Adrenal gland (tissue), 5 donors: ENCODE measurements around the gene GCN1.

Experiments
- POLR2A ChIP-seq, 2 donors: fragments of 450-650 bp; IDR thresholded peaks; one replicate each; pipeline ENCODE4 v1.6.1; 2017; ENCODE audit warnings: antibody characterized with exemption in 2 of 2, mild to moderate bottlenecking in 2 of 2, moderate library complexity in 1 of 2
- TF ChIP-seq, protein P1 (sequence below), 6 experiments: fragments of 450-650 bp in 4 of 6; fragments of 200-600 bp in 2 of 6; sonication (generic) in 1 of 6; IDR thresholded peaks; 1 replicate in 5 of 6; 2 replicates in 1 of 6; pipeline versions ENCODE4 v1.5.1 to v1.8.0; 2016 to 2021; ENCODE audit warnings: antibody characterized with exemption in 6 of 6, mild to moderate bottlenecking in 2 of 6, moderate library complexity in 1 of 6
- donor health status: DM: no; HTN: no; CAD: no.

DNA sequence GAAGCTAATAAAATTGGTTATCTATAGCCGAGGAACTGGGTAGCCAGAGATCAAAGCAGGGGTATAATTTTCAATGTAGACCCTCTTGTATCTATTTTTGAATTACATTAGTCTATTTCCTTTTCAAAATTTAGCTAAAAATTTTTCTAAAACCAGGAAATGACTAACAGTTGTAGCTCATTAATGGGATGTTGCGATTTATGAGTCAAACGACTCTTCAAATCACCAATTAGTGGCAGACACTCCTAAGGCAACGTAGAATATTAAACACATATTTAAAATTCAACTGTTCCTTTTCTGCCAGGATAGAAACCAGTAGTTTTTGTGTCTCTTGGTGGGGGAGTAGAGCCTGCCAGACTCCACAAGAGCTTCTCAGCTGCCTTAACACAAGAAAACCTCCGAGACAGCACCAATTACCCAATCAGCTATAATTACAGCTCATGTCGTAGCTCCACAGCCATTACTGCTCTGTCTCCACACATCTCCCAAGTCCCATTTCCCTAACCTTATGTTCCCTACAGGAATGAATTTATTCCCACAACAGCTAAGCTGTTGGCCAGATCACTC lies 26.9 kb downstream of the GCN1 start:
- TF ChIP-seq, protein P1, sequence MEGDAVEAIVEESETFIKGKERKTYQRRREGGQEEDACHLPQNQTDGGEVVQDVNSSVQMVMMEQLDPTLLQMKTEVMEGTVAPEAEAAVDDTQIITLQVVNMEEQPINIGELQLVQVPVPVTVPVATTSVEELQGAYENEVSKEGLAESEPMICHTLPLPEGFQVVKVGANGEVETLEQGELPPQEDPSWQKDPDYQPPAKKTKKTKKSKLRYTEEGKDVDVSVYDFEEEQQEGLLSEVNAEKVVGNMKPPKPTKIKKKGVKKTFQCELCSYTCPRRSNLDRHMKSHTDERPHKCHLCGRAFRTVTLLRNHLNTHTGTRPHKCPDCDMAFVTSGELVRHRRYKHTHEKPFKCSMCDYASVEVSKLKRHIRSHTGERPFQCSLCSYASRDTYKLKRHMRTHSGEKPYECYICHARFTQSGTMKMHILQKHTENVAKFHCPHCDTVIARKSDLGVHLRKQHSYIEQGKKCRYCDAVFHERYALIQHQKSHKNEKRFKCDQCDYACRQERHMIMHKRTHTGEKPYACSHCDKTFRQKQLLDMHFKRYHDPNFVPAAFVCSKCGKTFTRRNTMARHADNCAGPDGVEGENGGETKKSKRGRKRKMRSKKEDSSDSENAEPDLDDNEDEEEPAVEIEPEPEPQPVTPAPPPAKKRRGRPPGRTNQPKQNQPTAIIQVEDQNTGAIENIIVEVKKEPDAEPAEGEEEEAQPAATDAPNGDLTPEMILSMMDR (IDR thresholded peaks at IDR 0.05) = no peak
- no peak for TF ChIP-seq POLR2A (IDR thresholded peaks at IDR 0.05)
